Measurements from ENCODE around the gene CBLC. TPM values are rescaled to one million over a fixed set of nuclear protein-coding genes. Genes with fewer than 3 reads are reported as not detected.
A peak's percentile ranks its signal among the peaks of the same experiment; 100 is the strongest.

CBLC gene
- total RNA-seq, 4 donors from 2014 or later, result 0.49 TPM; not detected in 3

GRCh38 chr19:44845612-44846454 is 68.1 kb downstream of the CBLC start, which contains the start of gene NECTIN2:
Gene NECTIN2 (plus strand): TSS chr19:44846297. CDS start chr19:44846526, 229 bp downstream.
- in situ Hi-C loops (cut with MboI; ENCODE audit: low sequenced_read_pairs in 4 of 4) (no loop called here), intact Hi-C loops (cut with DNase I; ENCODE audit: low total_unique reads) (loop anchor here (1.0 to 5.0 kb wide), 6 partner anchors 44 to 333 kb away; partner anchors contain the start of genes BLOC1S3, CLPTM1, RELB and TRAPPC6A)
- DNase-seq, result peak; percentile 97
- TF ChIP-seq CTCF (IDR thresholded peaks at IDR 0.05 in 4 of 5, conservative IDR thresholded peaks at IDR 0.05 in 1 of 5), result peak; percentile 43 to 67 (median 59)
- peak; percentile 78 to 87 for TF ChIP-seq POLR2A (IDR thresholded peaks at IDR 0.05)
- Histone ChIP-seq H3K36me3 (no peaks in the 10 kb centered on the region), H3K27ac (peak within 1 kb of the TSS; percentile 82 to 93 (median 90)), H3K4me3 (peak within 1 kb of the TSS; percentile 76 to 96 (median 90)), H3K4me1 (peaks cover 12 to 23% of the 10 kb centered on the region in 2 donors), H3K27me3 (no peaks in the 10 kb centered on the region), H3K9me3 (no peaks in the 10 kb centered on the region)
- ATAC-seq, result peak; percentile 76 to 77

- in situ Hi-C loops (cut with MboI; ENCODE audit: low sequenced_read_pairs in 4 of 4), result no loop called here
- H3K27me3 ChIP-seq, result no peaks in the 10 kb centered on the region
- intact Hi-C loops (cut with DNase I; ENCODE audit: low total_unique reads), result loop anchor here (1.0 to 5.0 kb wide), 5 partner anchors 44 to 332 kb away; partner anchors contain the start of genes BLOC1S3, CLPTM1, RELB and TRAPPC6A
- TF ChIP-seq POLR2A (IDR thresholded peaks at IDR 0.05) (no peak), CTCF (IDR thresholded peaks at IDR 0.05 in 4 of 5, conservative IDR thresholded peaks at IDR 0.05 in 1 of 5) (no peak)
- H3K4me1 ChIP-seq, result peaks cover 12 to 23% of the 10 kb centered on the region in 2 donors
- DNase-seq, result no peak
- H3K4me3 ChIP-seq, result peak overlapping the region; percentile 76 to 96 (median 90)
- no peaks in the 10 kb centered on the region for H3K36me3 ChIP-seq
- ATAC-seq, result no peak
- H3K27ac ChIP-seq, result peak overlapping the region; percentile 82 to 93 (median 90)
- no peaks in the 10 kb centered on the region for H3K9me3 ChIP-seq
Measured at GRCh38 chr19:44846455-44847143, 68.9 kb downstream of the CBLC start.

- in situ Hi-C loops (cut with MboI; ENCODE audit: low sequenced_read_pairs in 4 of 4), result no loop called here
- no peaks in the 10 kb centered on the region for H3K9me3 ChIP-seq
- H3K4me1 ChIP-seq, result peaks cover 12 to 23% of the 10 kb centered on the region in 2 donors
- no peaks in the 10 kb centered on the region for H3K27me3 ChIP-seq
- H3K36me3 ChIP-seq, result no peaks in the 10 kb centered on the region
- ATAC-seq, result peak in 1 of 2 donors; percentile 9
- intact Hi-C loops (cut with DNase I; ENCODE audit: low total_unique reads), result loop anchor here (2.0 to 5.0 kb wide), 4 partner anchors 110 to 331 kb away; partner anchors contain the start of genes BLOC1S3, CLPTM1, RELB and TRAPPC6A
- peak overlapping the region; percentile 82 to 93 (median 90) for H3K27ac ChIP-seq
- TF ChIP-seq CTCF (IDR thresholded peaks at IDR 0.05 in 4 of 5, conservative IDR thresholded peaks at IDR 0.05 in 1 of 5) (no peak), POLR2A (IDR thresholded peaks at IDR 0.05) (peak; percentile 47 to 75)
- H3K4me3 ChIP-seq, result peak overlapping the region; percentile 76 to 96 (median 90)
- DNase-seq, result peak in 1 of 2 donors; percentile 46
Measured at GRCh38 chr19:44847144-44848035, 69.7 kb downstream of the CBLC start.

All from gastrocnemius medialis (tissue), 4 donors.